Measurements from ENCODE around the gene GLP1R. TPM values are rescaled to one million over a fixed set of nuclear protein-coding genes. Genes with fewer than 3 reads are reported as not detected.
A peak's percentile ranks its signal among the peaks of the same experiment; 100 is the strongest.
"Not testable (repeated sequence)": the region's sequence is repeated elsewhere in the genome, so short reads cannot be mapped to it uniquely, and the experiment has no call there.

GLP1R gene
- total RNA-seq, 1 donor from 2014 or later = 2.6 TPM

- no peak for DNase-seq (ENCODE audit: low spot score)
These were observed 79.5 kb downstream of the GLP1R start for GRCh38 chr6:39128106-39128505.

- no peak for DNase-seq (ENCODE audit: low spot score)
These were observed 80.3 kb downstream of the GLP1R start for GRCh38 chr6:39128832-39129231.

DNA sequence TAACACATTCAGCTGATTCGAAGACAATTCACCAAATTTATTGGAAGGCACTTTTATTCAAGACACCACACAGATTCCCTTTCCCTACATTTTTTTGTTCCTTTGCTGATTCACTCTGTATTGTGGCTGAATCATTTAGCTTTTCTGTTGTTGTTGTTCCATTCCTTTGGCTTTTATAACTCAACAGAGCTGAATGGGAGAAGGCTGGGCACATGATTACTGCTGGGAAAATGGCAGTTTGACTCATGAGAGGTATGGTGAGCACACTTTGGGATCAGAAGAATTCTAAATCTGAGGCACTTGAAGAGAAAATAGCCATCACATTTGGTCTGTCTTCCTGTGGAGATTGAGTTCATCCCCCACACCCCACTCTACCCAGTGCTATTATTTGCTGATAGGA is 82.1 kb downstream of the GLP1R start:
- DNase-seq (ENCODE audit: low spot score) = no peak

DNA sequence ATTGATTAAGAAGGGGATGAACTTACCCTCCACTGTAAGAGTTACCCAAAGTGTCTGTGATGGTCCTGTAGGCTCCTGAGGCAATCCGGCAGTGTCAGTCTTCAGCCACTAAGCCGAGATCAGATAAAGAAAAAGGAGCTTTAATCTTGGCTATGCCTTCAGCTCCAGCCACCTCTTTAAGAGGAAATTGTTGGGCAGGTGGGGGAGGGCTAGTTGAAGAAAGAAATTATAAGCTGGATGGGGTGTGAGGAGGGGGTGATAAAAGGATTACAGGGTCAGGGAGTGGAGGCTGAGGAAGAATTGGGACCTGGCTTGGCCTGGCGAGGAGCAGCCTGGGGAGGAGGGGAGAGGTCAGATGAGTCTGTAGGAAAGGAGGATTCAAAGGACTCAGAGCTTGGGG is 86.2 kb downstream of the GLP1R start:
- not testable (repeated sequence) for DNase-seq (ENCODE audit: low spot score)

GRCh38 chr6:39136207-39136606 is 87.6 kb downstream of the GLP1R start:
- not testable (repeated sequence) for DNase-seq (ENCODE audit: low spot score)

DNA sequence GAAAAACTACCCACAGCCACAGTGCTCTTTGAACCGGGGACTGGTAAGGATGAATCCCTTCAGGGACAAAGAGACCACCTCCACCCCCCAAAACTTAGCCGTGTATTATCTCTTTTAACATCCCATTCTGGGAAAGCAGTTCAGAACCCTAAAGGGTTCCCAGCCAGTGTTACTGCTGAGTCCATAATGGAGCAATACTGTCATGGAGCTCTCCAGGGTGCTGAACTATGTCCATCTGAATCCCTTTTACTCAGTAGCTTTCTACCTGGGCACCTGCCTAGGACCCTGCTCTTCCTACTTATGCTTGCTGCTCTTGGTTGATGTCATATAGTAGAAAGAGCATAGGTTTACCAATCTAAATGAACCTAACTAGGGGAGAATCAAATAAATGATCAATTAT is 88.7 kb downstream of the GLP1R start:
- DNase-seq (ENCODE audit: low spot score) = peak; percentile 47

Other genes starting within 250 kb of the GLP1R start
- gene SAYSD1, start 66.4 kb downstream of the GLP1R start, total RNA-seq (ENCODE audit: insufficient read depth, low replicate concordance) = 39.2 TPM
- gene KCNK5, start 180.7 kb downstream of the GLP1R start, total RNA-seq (ENCODE audit: insufficient read depth, low replicate concordance) = not detected

All from umbilical cord (tissue), 2 donors.